ENCODE data around the gene RGS17. TPM values are rescaled to one million over a fixed set of nuclear protein-coding genes. Genes with fewer than 3 reads are reported as not detected.

The RGS17 gene
- total RNA-seq, 1 experiment from 2014 or later, result 3.2 TPM

GRCh38 chr6:153028286-153028685, 102.8 kb downstream of the RGS17 start:
- Mint-ChIP-seq H3K27me3 (ENCODE audit: low read depth) (no peaks in the 10 kb centered on the region), H3K9me3 (no peaks in the 10 kb centered on the region), H3K27ac (no peak overlapping the region), H3K4me3 (no peak overlapping the region), H3K36me3 (ENCODE audit: insufficient read depth in 1 of 3, low read depth in 3 of 3) (peaks cover 0 to 5% (median 0%) of the 10 kb centered on the region in 3 experiments; a peak in 1 of 7 replicates), H3K4me1 (peaks cover 11 to 14% of the 10 kb centered on the region in 2 experiments)
- no peak overlapping the region for H3K4me2 ChIP-seq (ENCODE audit: insufficient read depth, insufficient read length, low read length)
- no peak overlapping the region for H3K9ac ChIP-seq (ENCODE audit: extremely low read depth, insufficient read length, low read length)
- H4K5ac ChIP-seq (ENCODE audit: insufficient read length, low read depth, low read length), result no peak overlapping the region
- no peak overlapping the region for H3K27ac ChIP-seq (ENCODE audit: insufficient read length, low read depth, low read length)
- no peak overlapping the region for H2AK5ac ChIP-seq (ENCODE audit: insufficient read length, low read length)
- H2BK120ac ChIP-seq (ENCODE audit: low read depth, low read length, poor library complexity, severe bottlenecking), result no peak overlapping the region
- no peak overlapping the region for H2BK15ac ChIP-seq (ENCODE audit: low read depth, low read length)
- no peak overlapping the region for H3K14ac ChIP-seq (ENCODE audit: insufficient read depth, low read length)
- H3T11ph ChIP-seq (ENCODE audit: low read length), result no peak overlapping the region
- H4K91ac ChIP-seq (ENCODE audit: insufficient read length, low read depth, low read length), result no peak overlapping the region
- no peaks in the 10 kb centered on the region for H4K20me1 ChIP-seq (ENCODE audit: control insufficient read depth, insufficient read depth, insufficient read length)
- H2BK5ac ChIP-seq (ENCODE audit: insufficient read length, low read length), result no peak overlapping the region
- H3K27me3 ChIP-seq (ENCODE audit: insufficient read depth, low read length), result no peaks in the 10 kb centered on the region
- H3K4me1 ChIP-seq (ENCODE audit: insufficient read depth, low read length), result peaks cover 5% of the 10 kb centered on the region; the same call in 1 of the 2 replicates
- no peak overlapping the region for H4K8ac ChIP-seq (replicated peaks; ENCODE audit: insufficient read length, low read depth, low read length)
- no peak overlapping the region for H3K4ac ChIP-seq (ENCODE audit: low read depth, low read length)
- no peak overlapping the region for H2BK12ac ChIP-seq (ENCODE audit: insufficient read length, low read depth, low read length)
- no peak overlapping the region for H3K56ac ChIP-seq (ENCODE audit: insufficient read length, low read depth, low read length)
- no peak for TF ChIP-seq CTCF (conservative IDR thresholded peaks at IDR 0.05)
- WGBS (ENCODE audit: extremely low coverage, insufficient read length, low lambda C conversion rate), result no CpG with 5 or more reads among the region's 2 CpGs
- H2BK20ac ChIP-seq (ENCODE audit: low read depth, low read length, poor library complexity, severe bottlenecking), result no peak overlapping the region
- no peak overlapping the region for H2AFZ ChIP-seq (ENCODE audit: low read length)
- H3K79me1 ChIP-seq (ENCODE audit: insufficient read depth, low read depth, low read length, poor library complexity, severe bottlenecking), result no peaks in the 10 kb centered on the region
- no peaks in the 10 kb centered on the region for H3K79me2 ChIP-seq (ENCODE audit: insufficient read depth, low read length)
- DNase-seq, result no peak
- no peak overlapping the region for H3K18ac ChIP-seq (ENCODE audit: insufficient read length, low read depth, low read length)
- no peaks in the 10 kb centered on the region for H3K23me2 ChIP-seq (ENCODE audit: insufficient read length, low read depth, low read length, poor library complexity, severe bottlenecking)
- no peaks in the 10 kb centered on the region for H3K9me3 ChIP-seq (ENCODE audit: control insufficient read depth, low read depth, low read length)
- no peak overlapping the region for H3K23ac ChIP-seq (ENCODE audit: insufficient read length, low read depth, low read length)
